HepG2 (cell line): Measurements from ENCODE around the gene TMTC4. TPM values are rescaled to one million over a fixed set of nuclear protein-coding genes. Genes with fewer than 3 reads are reported as not detected.

Experiments
- CBFB ChIP-seq: sonication (generic); formaldehyde crosslinking; IDR thresholded peaks from 2 replicates; pipeline ENCODE4 v1.4.0; 2020; ENCODE audit warnings: missing genetic modification reagents
- CHD2 ChIP-seq: IDR thresholded peaks from 2 replicates; pipeline ENCODE4 v1.6.1; 2011; ENCODE audit warnings: low read depth, low read length, improper control_type of control experiment
- DPF2 ChIP-seq: sonication (generic); formaldehyde crosslinking; IDR thresholded peaks from 2 replicates; pipeline ENCODE4 v1.4.0; 2020; ENCODE audit warnings: mild to moderate bottlenecking, low read depth, missing genetic modification reagents, borderline replicate concordance
- FLYWCH1 ChIP-seq: sonication (generic); formaldehyde crosslinking; IDR thresholded peaks from 2 replicates; pipeline ENCODE4 v1.8.1; 2023; ENCODE audit warnings: mild to moderate bottlenecking, missing genetic modification reagents
- FOXK1 ChIP-seq: sonication (generic); formaldehyde crosslinking; IDR thresholded peaks from 2 replicates; pipeline ENCODE4 v1.4.0; 2020; ENCODE audit warnings: low read depth, missing genetic modification reagents, borderline replicate concordance
- FOXO1 ChIP-seq: sonication (generic); formaldehyde crosslinking; IDR thresholded peaks from 2 replicates; pipeline ENCODE4 v1.4.0; 2020; ENCODE audit warnings: missing genetic modification reagents
- IKZF1 ChIP-seq: fragments of 450-650 bp; IDR thresholded peaks from 2 replicates; pipeline ENCODE4 v1.7.1; 2016
- MAX ChIP-seq: IDR thresholded peaks from 2 replicates; pipeline ENCODE4 v1.6.1; 2012; ENCODE audit warnings: inconsistent platforms
- MLX ChIP-seq: IDR thresholded peaks from 2 replicates; pipeline ENCODE4 v1.6.1; 2016
- NFE2 ChIP-seq: sonication (generic); formaldehyde crosslinking; IDR thresholded peaks from 2 replicates; pipeline ENCODE4 v1.4.0; 2020; ENCODE audit warnings: missing genetic modification reagents
- NRL ChIP-seq: sonication (generic); formaldehyde crosslinking; IDR thresholded peaks from 2 replicates; pipeline ENCODE4 v1.5.0; 2020; ENCODE audit warnings: missing genetic modification reagents, mild to moderate bottlenecking, moderate library complexity, borderline replicate concordance
- RBFOX2 ChIP-seq: fragments of 200-400 bp; formaldehyde crosslinking; IDR thresholded peaks from 2 replicates; pipeline ENCODE4 v1.6.1; 2017; ENCODE audit warnings: low read depth, mild to moderate bottlenecking, low read length
- TFAP4 ChIP-seq: sonication (generic); IDR thresholded peaks from 2 replicates; pipeline ENCODE4 v1.6.1; 2016; ENCODE audit warnings: low read depth, borderline replicate concordance
- ZBTB7B ChIP-seq: sonication (generic); formaldehyde crosslinking; IDR thresholded peaks from 2 replicates; pipeline ENCODE4 v1.4.0; 2020; ENCODE audit warnings: missing genetic modification reagents
- ZFP36 ChIP-seq: fragments of 150-350 bp; IDR thresholded peaks from 2 replicates; pipeline ENCODE4 v1.6.1; 2018; ENCODE audit warnings: borderline replicate concordance, low read length, low read depth; ENCODE audit not compliant: partially characterized antibody
- ZNF224 ChIP-seq: sonication (generic); formaldehyde crosslinking; IDR thresholded peaks from 2 replicates; pipeline ENCODE4 v1.5.0; 2020; ENCODE audit warnings: mild to moderate bottlenecking, missing genetic modification reagents
- ZNF512B ChIP-seq: sonication (generic); formaldehyde crosslinking; IDR thresholded peaks from 2 replicates; pipeline ENCODE4 v1.5.1; 2020; ENCODE audit warnings: missing genetic modification reagents, mild to moderate bottlenecking, borderline replicate concordance
- ZNF556 ChIP-seq: sonication (generic); formaldehyde crosslinking; IDR thresholded peaks from 2 replicates; pipeline ENCODE4 v1.4.0; 2020; ENCODE audit warnings: mild to moderate bottlenecking, missing genetic modification reagents, borderline replicate concordance
- ZNF574 ChIP-seq: sonication (generic); formaldehyde crosslinking; IDR thresholded peaks from 2 replicates; pipeline ENCODE4 v1.4.0; 2020; ENCODE audit warnings: missing genetic modification reagents
- ZNF710 ChIP-seq: sonication (generic); formaldehyde crosslinking; IDR thresholded peaks from 2 replicates; pipeline ENCODE4 v1.5.0; 2020; ENCODE audit warnings: mild to moderate bottlenecking, missing genetic modification reagents, borderline replicate concordance
- polyA plus RNA-seq, 8 experiments: library from polyadenylated mRNA; depleted of rRNA in 3 of 8; stranded (reverse) in 7 of 8; unstranded in 1 of 8; fragments of >200 nt; fragmentation: Illumina TruSeq in 4 of 8; extraction: Trizol in 4 of 8; gene quantifications; 2 replicates each; pipeline versions ENCODE4 v1.2.1 to v1.2.3, GENCODE V29; 2011 to 2016; ENCODE audit warnings: low read depth in 4 of 8, missing spikeins in 1 of 8, mixed read lengths in 1 of 8; ENCODE audit not compliant: insufficient read depth in 1 of 8
- total RNA-seq, 5 experiments: library from RNA; depleted of rRNA; stranded (reverse); fragments of >200 nt; fragmentation: Illumina TruSeq; extraction: Trizol; gene quantifications; 2 replicates each; pipeline ENCODE4 v1.2.3, GENCODE V29; 2016; ENCODE audit warnings: low read depth in 1 of 5

TMTC4 gene
- total and polyA plus RNA-seq, 2 of the 13 experiments (the other 11 are each of a cell fraction or from before 2014, with no cell fraction given), result 16.0 to 22.6 TPM

GRCh38 chr13:100674872-100675660 lies 471 bp upstream of the TMTC4 start (continued):
- TF ChIP-seq ZNF574 (CRISPR knock-in tag) (peak; percentile 86), CBFB (CRISPR knock-in tag) (no peak), ZNF556 (CRISPR knock-in tag) (0 out of 2 replicates have a peak, but pooled peaks have one; percentile 41), RBFOX2 (peak; percentile 80), NRL (CRISPR knock-in tag) (peak; percentile 44; the same call in 1 of the 2 replicates), MLX (CRISPR knock-in tag) (no peak), ZFP36 (no peak), CHD2 (no peak), ZNF512B (no peak; the same call in 1 of the 2 replicates), FLYWCH1 (CRISPR knock-in tag) (no peak), ZBTB7B (CRISPR knock-in tag) (peak; percentile 82), FOXO1 (no peak), IKZF1 (no peak), ZNF710 (CRISPR knock-in tag) (peak; percentile 36; the same call in 1 of the 2 replicates), FOXK1 (CRISPR knock-in tag) (peak; percentile 55; the same call in 1 of the 2 replicates), DPF2 (no peak), ZNF224 (CRISPR knock-in tag) (no peak), NFE2 (no peak), TFAP4 (peak; percentile 33; the same call in 1 of the 2 replicates), MAX (peak; percentile 72)
